ENCODE data around the gene POC5. TPM values are rescaled to one million over a fixed set of nuclear protein-coding genes. Genes with fewer than 3 reads are reported as not detected.

Gene POC5
- polyA plus RNA-seq, 4 donors = 4.3 to 9.0 (median 6.7) TPM

GRCh38 chr5:75630875-75631274 is 86.4 kb downstream of the POC5 start:
- Histone ChIP-seq H3K36me3 (ENCODE audit: control insufficient read depth in 3 of 3, insufficient read depth in 2 of 3, low read depth in 1 of 3, low read length in 3 of 3) (peaks cover 0 to 6% (median 0%) of the 10 kb centered on the region in 3 donors), H3K27me3 (ENCODE audit: control insufficient read depth in 3 of 3, insufficient read depth in 3 of 3, low read length in 3 of 3) (no peaks in the 10 kb centered on the region), H3K4me1 (ENCODE audit: control insufficient read depth in 3 of 3, insufficient read depth in 2 of 3, low read depth in 1 of 3, low read length in 2 of 3) (no peaks in the 10 kb centered on the region), H3K9me3 (ENCODE audit: control insufficient read depth in 2 of 2, insufficient read depth in 1 of 2, low read depth in 1 of 2, low read length in 1 of 2) (no peaks in the 10 kb centered on the region), H3K27ac (ENCODE audit: low read depth in 1 of 3, low read length in 2 of 3) (no peak overlapping the region), H3K4me3 (ENCODE audit: low read depth in 1 of 3, low read length in 3 of 3) (no peak overlapping the region)
- 86 to 90% (median 90%) methylated on average over 2 of the region's 2 CpGs for WGBS, 3 donors
- no peak for DNase-seq
- no peak for FAIRE-seq

- 91 to 100% (median 100%) methylated on average over 1 of the region's 1 CpG for WGBS, 3 donors
- FAIRE-seq = no peak
Measured at GRCh38 chr5:75627801-75628200, 89.4 kb downstream of the POC5 start.

DNA sequence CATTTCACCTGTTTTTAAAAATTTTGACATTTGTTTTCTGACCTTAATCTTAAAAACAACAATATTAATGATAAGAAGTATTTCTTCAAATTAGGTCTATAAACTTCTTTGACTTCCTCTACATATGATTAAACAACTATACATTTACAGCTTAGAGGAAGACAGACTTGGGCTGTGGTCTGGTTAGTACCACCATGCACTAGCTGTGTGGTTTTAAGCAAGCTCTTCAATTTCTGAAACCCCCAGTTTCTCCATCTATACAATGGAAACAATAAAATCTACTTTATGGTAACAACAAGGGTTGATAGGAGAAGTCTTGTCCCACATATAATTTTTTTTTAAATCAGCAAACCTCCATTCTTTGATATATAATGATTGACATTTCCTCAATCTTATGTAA is 90.3 kb downstream of the POC5 start:
- Histone ChIP-seq H3K36me3 (ENCODE audit: control insufficient read depth in 3 of 3, insufficient read depth in 2 of 3, low read depth in 1 of 3, low read length in 3 of 3) (peaks cover 0 to 8% (median 0%) of the 10 kb centered on the region in 3 donors), H3K27me3 (ENCODE audit: control insufficient read depth in 3 of 3, insufficient read depth in 3 of 3, low read length in 3 of 3) (no peaks in the 10 kb centered on the region), H3K4me3 (ENCODE audit: low read depth in 1 of 3, low read length in 3 of 3) (no peak overlapping the region), H3K4me1 (ENCODE audit: control insufficient read depth in 3 of 3, insufficient read depth in 2 of 3, low read depth in 1 of 3, low read length in 2 of 3) (peaks cover 0 to 22% (median 7%) of the 10 kb centered on the region in 3 donors), H3K9me3 (ENCODE audit: control insufficient read depth in 2 of 2, insufficient read depth in 1 of 2, low read depth in 1 of 2, low read length in 1 of 2) (no peaks in the 10 kb centered on the region), H3K27ac (ENCODE audit: low read depth in 1 of 3, low read length in 2 of 3) (no peak overlapping the region)
- no peak for FAIRE-seq
- no peak for DNase-seq

More at GRCh38 chr5:75627801-75628200, 89.4 kb downstream of the POC5 start:
- H3K9me3 ChIP-seq (ENCODE audit: control insufficient read depth in 2 of 2, insufficient read depth in 1 of 2, low read depth in 1 of 2, low read length in 1 of 2) = no peaks in the 10 kb centered on the region
- DNase-seq = no peak
- H3K27me3 ChIP-seq (ENCODE audit: control insufficient read depth in 3 of 3, insufficient read depth in 3 of 3, low read length in 3 of 3) = no peaks in the 10 kb centered on the region
- no peak overlapping the region for H3K4me3 ChIP-seq (ENCODE audit: low read depth in 1 of 3, low read length in 3 of 3)
- H3K36me3 ChIP-seq (ENCODE audit: control insufficient read depth in 3 of 3, insufficient read depth in 2 of 3, low read depth in 1 of 3, low read length in 3 of 3) = peaks cover 0 to 8% (median 0%) of the 10 kb centered on the region in 3 donors
- H3K27ac ChIP-seq (ENCODE audit: low read depth in 1 of 3, low read length in 2 of 3) = no peak overlapping the region
- H3K4me1 ChIP-seq (ENCODE audit: control insufficient read depth in 3 of 3, insufficient read depth in 2 of 3, low read depth in 1 of 3, low read length in 2 of 3) = peaks cover 0 to 16% (median 5%) of the 10 kb centered on the region in 3 donors

Other genes starting within 250 kb of the POC5 start
- 10 to 100 TPM; 15.1 to 45.6 (median 22.2) TPM for gene CERT1, start 205.8 kb downstream of the POC5 start, polyA plus RNA-seq
- 10 to 100 TPM in 1 of 4 donors, 1 to 10 TPM in 3; 3.2 to 14.4 (median 4.6) TPM for gene POLK, start 205.5 kb downstream of the POC5 start, polyA plus RNA-seq
- gene ANKDD1B, start 106.0 kb downstream of the POC5 start, polyA plus RNA-seq = 10 to 100 TPM in 1 of 4 donors, 1 to 10 TPM in 2, not detected in 1; 1.3 to 12.5 (median 1.4) TPM

All from small intestine (tissue), 7 donors.